Measurements from ENCODE around the gene DCTD.

DNA sequence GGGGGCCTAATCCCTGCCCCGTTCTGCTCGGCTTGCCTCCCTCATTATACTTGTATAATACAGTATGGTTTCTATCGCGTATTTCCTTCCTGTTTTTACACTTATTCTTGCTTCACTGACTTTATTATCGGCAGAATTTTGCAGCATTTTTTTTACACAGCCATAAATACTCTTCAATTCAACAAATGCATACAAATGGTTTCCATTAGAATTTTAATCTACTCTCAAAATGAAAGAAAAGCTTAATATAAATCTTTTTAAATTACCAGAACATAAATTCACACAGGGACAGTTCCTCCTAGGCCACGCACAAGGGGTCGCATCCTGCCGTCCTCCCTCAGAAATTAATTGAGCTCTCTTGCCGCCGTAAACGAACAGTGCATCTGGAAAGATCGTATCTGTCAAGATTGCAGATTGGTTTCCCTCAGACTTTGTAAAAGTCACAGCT lies 42.9 kb downstream of the DCTD start:
- TF ChIP-seq, protein P1, sequence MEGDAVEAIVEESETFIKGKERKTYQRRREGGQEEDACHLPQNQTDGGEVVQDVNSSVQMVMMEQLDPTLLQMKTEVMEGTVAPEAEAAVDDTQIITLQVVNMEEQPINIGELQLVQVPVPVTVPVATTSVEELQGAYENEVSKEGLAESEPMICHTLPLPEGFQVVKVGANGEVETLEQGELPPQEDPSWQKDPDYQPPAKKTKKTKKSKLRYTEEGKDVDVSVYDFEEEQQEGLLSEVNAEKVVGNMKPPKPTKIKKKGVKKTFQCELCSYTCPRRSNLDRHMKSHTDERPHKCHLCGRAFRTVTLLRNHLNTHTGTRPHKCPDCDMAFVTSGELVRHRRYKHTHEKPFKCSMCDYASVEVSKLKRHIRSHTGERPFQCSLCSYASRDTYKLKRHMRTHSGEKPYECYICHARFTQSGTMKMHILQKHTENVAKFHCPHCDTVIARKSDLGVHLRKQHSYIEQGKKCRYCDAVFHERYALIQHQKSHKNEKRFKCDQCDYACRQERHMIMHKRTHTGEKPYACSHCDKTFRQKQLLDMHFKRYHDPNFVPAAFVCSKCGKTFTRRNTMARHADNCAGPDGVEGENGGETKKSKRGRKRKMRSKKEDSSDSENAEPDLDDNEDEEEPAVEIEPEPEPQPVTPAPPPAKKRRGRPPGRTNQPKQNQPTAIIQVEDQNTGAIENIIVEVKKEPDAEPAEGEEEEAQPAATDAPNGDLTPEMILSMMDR (conservative IDR thresholded peaks at IDR 0.05; ENCODE audit: low read length) = no peak
- no peak for TF ChIP-seq EZH2phosphoT487 (IDR thresholded peaks at IDR 0.05; ENCODE audit: borderline replicate concordance)

All from Loucy (cell line).